NCI-H345 treated with DMSO at 0.1 percent for 48 hours (cell line): ENCODE results near the gene PARD3B.

Experiments used
- DNase-seq: peaks from one replicate; lab custom pipeline; 2025; ENCODE audit not compliant: unreplicated experiment; lab: John Stamatoyannopoulos, UW

The PARD3B gene

DNA sequence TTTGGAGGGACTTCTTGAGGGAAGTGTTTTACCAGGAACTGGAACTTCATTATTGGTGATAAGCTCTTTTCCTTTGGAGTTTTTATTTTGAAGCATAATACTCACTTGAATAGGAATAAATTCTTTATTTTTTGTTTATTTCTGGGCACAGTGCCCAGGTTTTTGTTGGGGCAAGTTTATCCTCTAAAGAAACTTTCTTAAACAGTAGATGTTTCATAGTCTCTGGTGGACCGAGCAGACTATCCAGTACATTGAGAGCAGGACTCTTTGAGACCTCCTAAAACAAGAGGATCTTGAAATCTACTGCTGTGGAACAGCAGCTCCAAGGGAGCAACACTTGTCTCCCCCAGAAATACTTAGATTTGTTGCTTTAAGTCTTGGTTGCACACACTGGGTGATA, 109.4 kb downstream of the PARD3B start:
- no peak for DNase-seq

DNA sequence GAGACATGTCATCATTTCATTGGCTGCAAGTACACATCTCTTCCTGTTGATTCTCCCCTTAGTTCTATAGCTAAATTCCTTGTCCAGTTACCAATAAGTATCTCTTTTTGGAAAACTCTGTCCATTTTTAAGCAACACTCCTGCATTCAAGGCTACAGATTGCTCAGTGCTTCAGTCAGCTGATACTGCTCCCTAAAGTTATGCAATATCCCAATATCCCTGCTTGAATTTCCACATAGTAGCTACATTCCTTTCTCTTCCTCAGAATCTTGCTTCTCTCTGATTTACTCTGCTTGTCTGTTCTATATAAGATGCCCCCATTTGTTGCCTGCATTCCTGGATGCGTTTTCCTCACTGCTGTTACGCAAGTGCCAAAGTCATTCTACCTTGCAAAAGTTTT, 109.8 kb downstream of the PARD3B start:
- DNase-seq, result no peak

DNA sequence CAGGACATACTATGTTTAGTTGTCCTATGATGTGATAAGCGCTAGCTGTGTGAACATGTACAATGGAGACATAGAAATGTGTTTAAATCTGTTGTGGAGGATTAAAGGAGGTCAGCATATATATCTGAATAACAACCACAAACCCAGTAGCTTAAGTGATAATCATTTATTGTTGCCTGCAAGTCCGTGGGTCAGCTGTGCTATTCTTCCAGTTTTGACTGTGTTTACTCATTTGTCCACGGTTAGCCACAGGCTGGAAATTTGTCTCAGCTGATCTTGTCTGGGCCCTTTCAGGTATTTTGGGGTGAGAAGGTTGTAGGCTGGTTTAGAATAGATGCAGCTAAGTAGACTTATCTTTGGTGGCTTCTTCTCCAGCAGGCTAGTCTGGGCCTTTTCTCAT, 110.4 kb downstream of the PARD3B start:
- no peak for DNase-seq

DNA sequence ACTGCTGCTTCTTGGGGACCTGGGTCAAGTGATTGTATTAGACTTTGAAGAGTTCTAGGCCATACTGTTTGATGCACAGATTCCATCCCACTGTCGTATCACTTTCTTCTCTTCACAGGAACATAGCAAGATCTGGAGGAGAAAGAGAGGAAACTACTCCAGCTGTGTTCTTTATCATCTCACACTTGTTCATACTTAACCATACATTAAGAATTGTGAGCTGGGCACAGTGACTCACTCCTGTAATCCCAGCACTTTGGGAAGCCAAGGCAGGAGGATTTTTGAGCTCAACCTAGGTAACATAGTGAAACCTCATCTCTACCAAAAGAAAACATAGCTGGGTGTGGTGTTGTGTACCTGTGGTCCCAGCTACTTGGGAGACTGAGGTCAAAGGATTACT, 111.7 kb downstream of the PARD3B start:
- no peak for DNase-seq

DNA sequence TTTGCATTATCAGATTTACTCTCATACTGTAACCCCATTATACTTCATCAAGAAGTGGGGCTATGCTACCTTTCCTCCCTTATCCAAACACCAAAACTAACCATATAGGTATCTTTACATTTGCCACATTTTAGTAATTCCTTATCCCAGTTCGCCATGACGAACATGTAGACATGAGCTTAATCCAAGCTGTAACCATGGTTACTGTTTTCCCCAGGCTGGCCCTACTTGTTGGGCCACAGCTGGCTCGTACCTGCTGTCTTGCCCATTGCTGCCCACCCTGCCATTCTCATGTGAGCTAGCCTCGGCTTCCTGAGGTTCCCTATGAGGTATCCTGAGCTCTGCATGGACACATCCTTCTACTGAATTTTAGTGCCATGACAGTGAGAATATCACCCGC, 117.7 kb downstream of the PARD3B start:
- no peak for DNase-seq

DNA sequence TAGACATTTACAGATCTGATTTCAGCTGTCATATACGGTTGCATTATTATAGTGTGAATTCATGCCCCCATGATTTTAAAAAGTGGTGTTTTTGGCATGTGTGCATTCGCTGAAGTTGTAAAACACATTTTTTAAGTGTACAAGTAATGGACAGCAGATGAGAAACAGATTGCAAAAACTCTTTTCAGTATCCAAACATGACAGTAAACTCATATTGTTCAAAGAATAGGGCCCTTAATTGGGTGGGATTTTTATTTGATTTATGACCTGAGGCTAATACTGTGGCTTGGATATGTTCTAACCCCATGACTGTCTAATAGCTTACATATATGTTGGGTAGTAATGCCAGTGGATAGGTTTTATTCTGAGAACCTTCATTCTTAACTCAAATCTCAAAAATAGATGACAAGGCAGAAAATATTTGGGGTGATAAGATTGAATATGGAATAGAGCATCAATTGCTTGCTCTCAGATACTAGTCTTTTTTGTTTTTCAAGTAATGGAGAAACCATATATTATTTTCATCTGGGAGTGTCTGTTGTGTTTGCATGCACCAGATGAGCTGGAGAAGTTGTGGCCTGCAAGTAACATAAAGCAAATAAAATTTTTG, 118.6 kb downstream of the PARD3B start:
- DNase-seq, result no peak

DNA sequence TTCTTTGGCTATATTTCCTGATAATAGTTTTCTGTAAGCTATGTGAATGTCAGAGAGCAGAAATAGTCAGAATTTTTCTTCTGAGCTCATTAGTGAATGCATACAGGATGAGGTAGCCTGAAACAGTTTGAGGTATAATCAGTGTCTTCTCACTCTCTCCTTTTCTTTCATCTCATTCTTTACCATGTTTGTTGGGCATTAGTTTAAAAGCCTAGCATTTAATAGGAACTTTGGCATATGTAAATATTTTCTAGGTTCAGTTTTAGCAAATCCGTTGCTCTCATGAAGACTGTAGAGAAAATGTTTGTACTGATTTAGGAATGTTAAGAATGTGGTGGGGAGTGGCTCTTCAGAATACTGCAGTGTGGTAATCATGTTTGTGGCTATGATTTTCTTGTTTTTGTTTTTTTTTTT, 119.4 kb downstream of the PARD3B start:
- DNase-seq, result no peak

DNA sequence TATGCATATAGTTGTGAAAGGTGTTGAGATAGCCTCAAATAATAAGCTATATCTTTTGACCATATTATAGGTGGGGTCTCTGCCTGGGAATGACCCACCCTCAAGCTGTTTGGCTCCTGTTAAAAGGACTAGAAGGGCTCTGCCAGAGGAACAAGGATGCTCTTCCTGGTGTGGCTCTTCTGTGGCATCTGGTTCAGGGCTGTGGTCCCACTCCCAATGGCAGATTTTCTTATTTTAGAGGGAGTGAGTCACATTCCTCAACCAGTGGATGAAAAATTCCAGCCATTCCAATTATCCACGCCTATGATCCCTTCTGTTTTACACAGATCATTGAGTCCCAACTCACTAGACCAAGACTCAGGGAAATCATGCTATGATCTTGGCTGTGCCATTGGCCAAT, 119.9 kb downstream of the PARD3B start:
- DNase-seq, result no peak

DNA sequence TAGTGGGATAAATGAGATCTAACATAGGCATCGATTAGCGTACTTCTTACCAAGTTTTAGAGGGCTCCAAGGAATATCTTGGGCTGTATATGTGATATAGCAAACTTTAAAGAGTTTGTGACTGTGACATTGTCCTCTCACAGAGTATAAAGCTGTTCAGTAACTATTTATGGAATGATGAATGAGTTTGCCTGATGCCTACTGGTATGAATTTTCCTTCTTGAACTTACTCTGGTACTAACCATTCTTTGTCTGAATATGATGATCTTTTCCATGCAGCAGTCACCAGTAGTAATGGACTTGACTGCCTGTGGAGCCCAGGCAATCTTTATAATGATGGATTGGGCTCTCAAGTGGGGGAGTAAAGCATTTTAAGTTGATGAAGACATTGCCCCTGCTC, 120.5 kb downstream of the PARD3B start:
- DNase-seq, result no peak

DNA sequence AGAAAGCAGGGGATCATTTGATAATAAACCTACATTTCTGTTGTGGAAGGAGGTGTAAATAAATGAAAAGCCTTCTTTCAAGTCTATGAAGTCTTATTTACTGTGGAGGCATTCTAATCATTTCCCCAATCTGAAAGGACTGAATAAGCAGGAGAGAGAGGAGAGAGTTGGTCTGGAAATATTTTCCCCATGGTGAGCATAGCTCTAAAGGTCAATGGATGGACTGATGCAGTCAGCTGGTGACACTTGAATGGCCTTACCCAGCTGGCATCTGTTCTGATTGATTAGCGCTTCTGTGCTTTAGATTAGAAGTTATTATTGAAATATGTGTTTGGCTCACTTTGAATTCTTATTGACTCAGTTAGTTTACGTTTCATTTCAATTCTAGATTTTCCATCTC, 122.7 kb downstream of the PARD3B start:
- no peak for DNase-seq

DNA sequence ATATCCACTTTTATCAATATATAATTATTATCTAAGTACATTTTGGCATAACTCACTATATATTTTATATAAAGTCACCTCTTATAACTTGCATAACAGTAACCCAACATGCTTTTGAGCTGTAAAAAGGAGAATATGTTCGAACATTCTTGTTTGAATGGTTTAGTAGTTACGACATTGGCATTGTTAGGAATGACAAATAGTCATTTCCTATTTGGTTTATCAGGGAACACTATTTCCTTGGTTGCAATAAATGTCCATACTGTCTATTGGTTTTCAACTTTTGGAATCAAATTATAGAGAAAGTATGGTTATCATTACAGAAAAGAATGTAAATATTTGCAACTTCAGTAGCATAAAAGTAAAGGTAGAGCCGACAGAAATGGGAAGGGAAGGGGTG, 124.1 kb downstream of the PARD3B start:
- no peak for DNase-seq

DNA sequence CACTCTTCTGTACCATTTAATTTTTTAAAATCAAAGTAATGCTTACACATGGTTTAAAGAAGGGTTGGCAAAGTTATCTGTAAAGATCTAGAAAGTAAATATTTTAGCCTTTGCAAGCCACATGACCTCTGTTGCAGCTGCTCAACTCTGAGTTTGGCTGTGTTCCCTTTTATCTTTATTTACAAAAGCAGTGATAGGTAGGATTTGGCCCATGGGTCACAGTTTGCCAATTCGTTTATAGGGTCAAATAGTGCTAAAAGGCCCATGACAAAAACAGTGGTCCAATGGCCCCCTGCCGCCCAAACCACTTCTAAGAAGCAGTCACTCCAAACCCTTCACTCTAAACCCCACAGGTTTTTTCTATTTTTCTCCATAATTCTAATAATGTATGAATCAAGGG, 124.8 kb downstream of the PARD3B start:
- DNase-seq, result no peak

DNA sequence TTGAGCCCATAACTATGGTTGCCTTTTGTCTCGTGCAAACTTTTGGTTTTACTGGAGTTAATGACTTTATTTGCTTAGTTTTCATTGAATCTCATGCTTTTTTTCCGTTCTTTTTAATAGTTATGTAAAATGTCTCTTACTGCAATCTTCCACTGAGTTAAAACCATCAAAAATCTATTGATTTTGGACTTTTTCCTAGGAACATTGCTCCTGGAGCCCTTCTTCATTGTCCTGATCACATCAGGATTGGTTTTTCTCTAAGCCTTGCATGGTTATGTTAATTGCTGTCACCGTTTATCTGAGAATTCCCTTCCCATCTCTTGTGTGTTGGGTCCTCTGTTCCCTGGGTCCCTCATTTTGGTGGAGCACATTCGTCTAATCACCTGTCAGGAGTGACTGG, 125.5 kb downstream of the PARD3B start:
- no peak for DNase-seq

DNA sequence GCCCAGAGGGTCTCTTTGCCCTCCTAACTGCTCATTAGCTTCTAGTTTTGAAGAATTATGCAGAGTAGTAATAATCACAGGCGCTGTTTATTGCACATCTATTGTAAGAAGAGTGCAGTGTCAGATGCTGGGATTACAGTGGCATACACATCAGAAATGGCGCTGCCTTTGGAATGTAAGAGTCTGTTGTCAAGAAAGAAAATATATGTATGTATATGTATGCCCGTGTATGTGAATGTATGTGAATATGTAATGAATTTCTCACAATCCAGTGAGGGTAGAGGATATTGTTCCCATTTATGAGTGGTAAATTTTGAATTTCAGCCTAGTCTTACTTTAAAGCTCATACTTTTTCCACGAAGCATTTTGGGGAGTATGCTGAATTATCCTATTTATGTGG, 127.5 kb downstream of the PARD3B start:
- DNase-seq, result no peak

DNA sequence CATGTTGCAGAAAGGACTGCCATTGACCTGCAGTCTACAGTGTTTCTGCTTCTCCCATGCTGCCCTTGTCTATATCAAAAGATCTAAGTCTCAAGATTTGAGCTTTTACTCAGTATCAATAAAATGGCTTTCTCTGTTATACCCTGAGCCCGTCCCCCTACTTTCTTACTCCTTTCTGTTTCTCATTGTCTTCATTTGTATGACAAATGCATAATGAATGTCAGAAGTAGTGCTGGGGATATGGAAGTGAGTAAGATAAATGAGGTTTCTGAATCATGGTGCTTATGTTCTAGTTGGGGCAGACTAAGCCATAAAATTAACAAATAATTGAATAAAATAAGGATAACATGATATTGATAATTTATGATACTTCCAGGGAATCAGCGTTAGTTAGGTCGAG, 128.6 kb downstream of the PARD3B start:
- DNase-seq, result no peak

DNA sequence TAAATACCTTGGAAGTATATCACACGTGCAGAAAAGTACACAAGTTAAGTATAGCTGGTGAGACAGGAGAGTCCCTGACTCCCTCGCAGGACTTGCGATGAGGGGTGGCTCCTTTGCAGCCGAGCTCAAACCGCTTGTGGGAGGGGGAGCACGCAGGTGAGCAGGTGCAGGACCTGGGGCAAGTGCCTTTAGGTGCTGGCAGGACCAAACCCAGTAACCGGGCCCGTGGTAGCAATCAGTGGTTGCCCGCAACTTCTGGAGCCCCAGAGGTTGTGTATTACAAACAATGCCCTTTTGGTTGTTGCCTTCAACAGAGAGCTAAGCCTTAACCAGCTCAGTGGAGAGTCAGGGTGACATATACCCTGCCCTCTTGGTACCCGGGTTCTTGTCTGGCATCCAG, 132.8 kb downstream of the PARD3B start:
- no peak for DNase-seq

DNA sequence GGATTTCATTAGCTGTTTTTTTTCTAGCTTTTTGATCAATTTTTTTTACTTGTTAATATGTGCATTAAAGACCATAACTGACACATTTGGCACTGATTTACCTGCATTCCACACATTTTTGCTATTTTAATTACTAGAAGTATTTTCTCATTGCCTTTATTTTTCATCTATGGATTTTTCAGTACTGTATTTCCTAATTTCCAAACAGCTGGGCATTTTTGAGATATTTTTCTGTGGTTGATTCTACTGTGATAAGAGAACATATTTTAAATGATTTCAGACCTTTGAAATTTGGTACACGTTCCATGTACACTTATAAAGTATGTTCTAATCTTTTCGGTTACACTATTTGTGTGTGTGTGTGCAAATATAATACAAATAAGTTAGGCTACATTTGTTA, 135.3 kb downstream of the PARD3B start:
- no peak for DNase-seq

DNA sequence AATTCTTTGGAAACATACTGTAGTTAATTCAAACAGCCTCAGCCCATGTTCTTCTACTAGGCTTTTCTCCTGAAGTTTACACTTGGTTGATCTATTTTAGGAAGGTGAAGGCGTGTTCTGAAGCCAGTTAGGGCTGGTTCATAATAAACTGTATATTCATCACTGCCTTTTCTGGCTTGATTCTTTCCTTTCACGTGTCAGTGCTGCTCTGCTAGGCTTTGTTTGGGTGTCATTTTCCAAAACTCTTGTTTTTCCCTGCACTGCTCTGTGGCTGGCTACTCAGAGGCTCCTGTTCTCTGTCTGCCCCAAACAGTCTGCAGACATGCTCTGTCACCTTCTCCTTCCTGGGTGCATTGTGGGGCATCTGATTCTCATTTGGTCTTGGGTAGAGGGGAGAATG, 136.1 kb downstream of the PARD3B start:
- no peak for DNase-seq

DNA sequence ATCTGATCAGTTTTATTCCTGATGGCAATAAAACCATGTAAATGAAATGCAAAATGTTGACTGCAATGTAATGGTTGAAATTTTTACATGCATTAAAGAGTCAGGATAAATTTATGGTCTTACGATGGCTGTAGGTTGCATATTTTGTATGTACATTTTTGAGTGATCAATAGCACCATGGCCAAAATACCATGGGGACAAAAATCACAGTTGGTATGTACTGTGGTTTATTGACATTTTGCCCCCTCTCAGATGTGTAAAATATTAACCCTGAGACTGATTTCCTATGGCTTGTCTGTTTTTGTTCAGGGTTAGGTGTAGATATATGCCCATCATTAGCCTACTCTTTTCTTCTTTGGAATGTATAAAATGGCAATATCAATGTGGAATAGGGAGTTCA, 138.1 kb downstream of the PARD3B start:
- no peak for DNase-seq

DNA sequence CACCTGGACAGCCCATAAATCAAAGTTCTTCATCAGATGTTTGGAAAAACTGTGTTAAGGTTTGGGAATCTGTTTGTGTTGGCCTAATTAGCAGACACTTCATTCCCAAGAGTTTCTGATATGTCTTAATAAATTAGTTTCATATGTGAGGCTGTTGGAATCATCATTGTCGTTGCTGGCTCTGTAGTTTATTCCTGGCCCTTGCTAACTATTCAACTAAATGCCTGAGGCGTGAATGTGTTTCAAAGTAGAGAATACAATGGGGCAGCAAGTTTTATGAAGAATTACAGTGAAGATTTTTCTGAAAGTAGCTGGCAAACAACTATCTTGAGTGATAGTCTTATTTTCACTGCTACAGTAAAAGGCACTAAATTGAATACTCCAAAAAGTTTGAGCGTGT, 141.1 kb downstream of the PARD3B start:
- no peak for DNase-seq

DNA sequence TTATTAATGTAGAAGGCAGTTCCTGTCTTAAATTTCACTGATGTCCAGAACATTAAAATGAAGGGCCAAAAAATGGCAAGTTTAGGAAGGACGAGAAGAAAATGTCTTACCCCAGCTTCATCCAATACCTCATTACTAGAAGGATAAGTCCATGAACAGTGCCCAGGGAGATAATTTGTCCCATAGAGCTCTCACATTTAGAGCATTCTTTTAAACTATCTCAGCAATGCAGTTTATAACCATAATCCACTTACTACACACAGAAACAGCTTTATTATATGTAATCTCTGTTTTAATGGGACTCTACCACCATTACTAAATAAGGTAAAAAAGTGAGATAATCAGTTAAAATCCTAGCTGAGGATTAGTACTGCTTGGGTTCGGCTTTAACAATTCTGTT, 142.5 kb downstream of the PARD3B start:
- DNase-seq, result no peak

DNA sequence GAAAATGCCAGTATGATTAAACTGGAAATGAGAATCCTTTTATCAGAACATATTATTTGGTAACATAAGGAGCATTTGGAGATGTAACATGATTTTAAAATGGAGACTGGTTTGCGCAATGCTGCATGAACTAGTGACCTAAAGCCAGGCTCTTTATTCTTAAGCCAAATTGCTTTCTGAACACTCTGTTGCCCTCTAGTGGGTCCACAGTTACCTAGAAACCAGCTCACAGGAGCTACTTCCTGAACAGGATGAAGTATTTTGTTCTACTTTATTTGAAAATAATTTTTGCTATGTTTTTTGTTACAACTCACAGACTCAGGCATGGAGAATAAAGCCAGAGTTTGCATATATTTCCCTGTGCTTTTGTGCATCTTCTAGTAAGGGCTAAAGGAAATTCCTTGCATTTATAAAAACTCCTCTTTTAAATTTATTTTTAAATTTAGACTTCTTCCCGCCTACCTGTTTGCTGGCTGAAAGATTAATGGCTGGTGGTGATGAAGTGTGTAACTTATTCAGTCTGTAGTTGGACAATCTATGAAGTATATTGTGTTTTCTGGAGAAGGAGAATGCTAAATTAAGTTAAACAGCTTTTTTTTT, 146.7 kb downstream of the PARD3B start:
- DNase-seq, result peak; percentile 49

DNA sequence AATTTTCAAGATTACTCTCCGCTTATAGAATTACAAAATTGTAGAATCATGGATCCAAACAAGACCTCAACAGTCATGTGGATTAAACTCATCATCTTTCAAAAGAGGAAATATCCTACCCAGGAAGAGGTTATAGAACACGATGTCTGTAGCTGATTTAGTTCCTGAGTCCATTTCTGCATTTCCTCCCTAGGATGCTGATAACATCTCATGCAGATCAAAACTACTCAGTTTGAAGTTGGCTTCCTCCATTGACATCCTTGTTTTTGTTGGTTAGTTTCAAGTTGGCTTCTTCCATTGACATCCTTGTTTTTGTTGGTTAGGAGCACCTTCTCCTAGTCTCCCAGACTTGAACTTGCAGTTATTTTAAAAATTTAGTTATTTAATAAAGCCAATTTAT, 147.5 kb downstream of the PARD3B start:
- DNase-seq, result no peak
